C4-2B (cell line): ENCODE data around the gene MAST4.

Source experiments
- H3K27ac ChIP-seq: fragments of 450-650 bp; 2 replicates; pipeline ENCODE4 v1.5.1; 2017
- CTCF ChIP-seq: fragments of 450-650 bp; conservative IDR thresholded peaks from 2 replicates; pipeline ENCODE4 v1.5.1; 2017; ENCODE audit warnings: mild to moderate bottlenecking
- ZFX ChIP-seq: fragments of 450-650 bp; IDR thresholded peaks from 2 replicates; pipeline ENCODE4 v1.6.1; 2017

Gene MAST4

GRCh38 chr5:67095346-67096171 lies 499.4 kb downstream of the MAST4 start:
- TF ChIP-seq CTCF: no peak
- TF ChIP-seq ZFX: no peak
- no peak overlapping the region for H3K27ac ChIP-seq

GRCh38 chr5:67098656-67099055 lies 502.5 kb downstream of the MAST4 start:
- TF ChIP-seq CTCF (no peak), ZFX (no peak)
- no peak overlapping the region for H3K27ac ChIP-seq

- TF ChIP-seq CTCF (no peak), ZFX (no peak)
Measured at GRCh38 chr5:67100301-67100700, 504.1 kb downstream of the MAST4 start.

GRCh38 chr5:67102708-67103107 lies 506.5 kb downstream of the MAST4 start:
- no peak overlapping the region for H3K27ac ChIP-seq
- TF ChIP-seq CTCF (no peak), ZFX (no peak)

More at GRCh38 chr5:67100301-67100700, 504.1 kb downstream of the MAST4 start:
- H3K27ac ChIP-seq: no peak overlapping the region

- TF ChIP-seq CTCF (no peak), ZFX (no peak)
- no peak overlapping the region for H3K27ac ChIP-seq
Measured at GRCh38 chr5:67104859-67105258, 508.7 kb downstream of the MAST4 start.

GRCh38 chr5:67105270-67105669 lies 509.1 kb downstream of the MAST4 start:
- H3K27ac ChIP-seq: no peak overlapping the region
- TF ChIP-seq ZFX (no peak), CTCF (no peak)

- no peak overlapping the region for H3K27ac ChIP-seq
- TF ChIP-seq CTCF (no peak), ZFX (no peak)
Measured at GRCh38 chr5:67106626-67107342, 510.6 kb downstream of the MAST4 start.
